GM21723 (cell line): ENCODE results near the gene GGACT.

Source experiments
- ATAC-seq: cut with Tn5 transposase; IDR thresholded peaks from one replicate; pipeline ENCODE4 v1.9.1; 2021; ENCODE audit warnings: mild to moderate bottlenecking, moderate library complexity; ENCODE audit not compliant: unreplicated experiment

Gene GGACT

DNA sequence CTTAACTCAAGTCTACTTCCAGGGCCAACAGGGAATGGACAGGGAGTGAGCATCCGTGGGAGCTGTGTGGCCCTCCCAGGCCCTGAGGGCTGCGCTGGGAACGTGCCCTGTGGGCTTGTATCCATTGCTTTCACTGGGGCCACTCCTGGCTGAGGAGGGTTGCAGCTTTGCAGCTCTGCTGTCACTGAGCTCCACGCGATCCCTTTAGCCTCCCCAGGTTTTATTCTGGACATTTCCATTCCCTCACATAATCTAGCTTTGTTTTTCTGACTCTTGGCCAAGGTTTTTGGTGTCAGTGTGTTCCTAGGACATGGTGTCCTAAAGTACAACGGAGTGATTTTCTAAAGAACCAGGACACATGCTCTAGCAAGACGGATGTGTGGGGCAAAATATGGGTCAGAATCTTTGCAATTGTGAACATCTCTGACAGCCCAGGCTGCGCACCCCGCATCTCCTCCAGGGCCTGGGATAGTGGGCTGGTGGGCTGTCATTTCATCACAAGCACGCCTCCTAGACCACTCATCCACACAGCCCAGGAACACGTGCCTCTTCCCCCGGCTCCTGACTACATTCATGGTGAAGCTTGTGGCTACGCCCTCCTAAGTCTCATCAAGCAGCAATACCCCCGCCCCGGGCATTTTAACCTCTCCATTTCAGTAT is 28.0 kb downstream of the GGACT start:
- ATAC-seq, result no peak

DNA sequence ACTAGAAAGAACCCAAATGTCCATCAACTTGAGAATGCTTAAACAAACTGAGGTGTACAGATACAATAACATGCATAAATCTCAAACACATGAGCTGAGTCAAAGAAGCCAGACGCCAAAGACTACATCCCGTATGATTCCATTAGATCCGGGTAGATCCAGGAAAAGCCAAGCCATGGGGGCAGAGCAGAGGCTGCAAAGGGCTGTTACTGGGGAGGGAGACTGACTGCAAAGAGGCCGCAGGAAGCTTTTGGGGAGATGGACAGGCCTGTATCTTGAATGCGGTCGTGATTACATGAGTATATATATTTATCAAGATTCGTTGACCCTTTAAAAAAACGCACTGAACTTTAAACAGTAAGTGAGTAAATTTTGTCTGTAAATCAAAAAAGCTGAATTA is 28.7 kb downstream of the GGACT start:
- no peak for ATAC-seq

DNA sequence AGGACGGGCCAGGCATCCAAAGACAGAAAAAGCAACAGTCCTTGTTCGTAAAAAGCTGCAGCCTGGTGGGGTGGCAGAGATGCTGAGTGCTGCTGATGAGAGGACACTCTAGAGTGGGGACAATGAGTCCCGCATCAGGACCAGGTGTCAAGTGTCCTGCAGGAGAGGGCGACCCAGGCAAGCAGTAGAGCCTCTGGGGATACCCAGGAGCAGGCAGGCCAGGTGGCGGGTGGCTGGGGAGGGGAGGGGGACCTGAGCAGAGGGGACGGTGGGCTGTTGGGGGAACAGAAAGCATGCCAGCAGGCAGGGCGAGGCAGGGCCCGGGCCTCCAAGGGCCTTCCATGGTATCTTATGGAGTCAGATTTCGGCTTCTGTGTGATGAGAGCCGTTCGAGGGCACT is 35.8 kb downstream of the GGACT start:
- ATAC-seq, result no peak

DNA sequence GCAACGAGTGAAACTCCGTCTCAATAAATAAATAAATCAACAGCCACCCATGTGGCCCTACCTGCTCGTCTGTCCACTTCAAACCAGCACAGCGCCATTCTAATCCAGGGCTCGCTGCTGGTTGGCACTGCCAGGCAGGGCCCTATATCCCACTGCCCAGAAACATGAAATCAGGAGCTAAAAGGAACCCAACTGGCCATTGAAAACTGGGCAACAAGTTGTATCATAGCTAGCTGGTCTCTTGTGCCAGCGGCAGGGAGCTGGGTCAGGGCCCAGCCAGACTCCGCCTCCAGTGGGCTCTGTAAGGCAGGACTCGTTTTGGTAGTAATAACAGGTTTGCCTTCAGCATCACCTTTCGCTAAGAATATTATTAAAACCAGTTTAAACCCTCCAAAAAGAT is 39.3 kb downstream of the GGACT start:
- no peak for ATAC-seq

DNA sequence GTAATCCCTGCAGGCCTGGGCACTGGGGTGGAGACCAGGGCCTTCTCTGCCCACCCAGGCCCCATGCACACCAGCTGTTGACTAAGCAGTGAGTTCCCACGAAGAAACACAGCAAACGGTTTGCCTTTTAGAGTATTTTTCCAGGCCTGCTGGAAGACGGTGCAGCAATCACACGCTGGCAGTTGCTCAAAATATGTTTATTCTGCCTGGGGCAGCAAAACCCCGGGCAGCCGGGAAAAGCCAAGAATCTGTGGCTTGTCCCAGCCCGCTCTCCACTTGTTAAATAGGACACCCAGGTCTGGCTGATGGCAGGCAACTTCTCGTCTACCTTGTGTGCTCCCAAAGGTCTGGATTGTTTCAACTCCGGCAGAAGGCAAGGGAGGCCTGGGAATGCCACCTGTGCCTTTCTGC is 40.8 kb downstream of the GGACT start:
- no peak for ATAC-seq

DNA sequence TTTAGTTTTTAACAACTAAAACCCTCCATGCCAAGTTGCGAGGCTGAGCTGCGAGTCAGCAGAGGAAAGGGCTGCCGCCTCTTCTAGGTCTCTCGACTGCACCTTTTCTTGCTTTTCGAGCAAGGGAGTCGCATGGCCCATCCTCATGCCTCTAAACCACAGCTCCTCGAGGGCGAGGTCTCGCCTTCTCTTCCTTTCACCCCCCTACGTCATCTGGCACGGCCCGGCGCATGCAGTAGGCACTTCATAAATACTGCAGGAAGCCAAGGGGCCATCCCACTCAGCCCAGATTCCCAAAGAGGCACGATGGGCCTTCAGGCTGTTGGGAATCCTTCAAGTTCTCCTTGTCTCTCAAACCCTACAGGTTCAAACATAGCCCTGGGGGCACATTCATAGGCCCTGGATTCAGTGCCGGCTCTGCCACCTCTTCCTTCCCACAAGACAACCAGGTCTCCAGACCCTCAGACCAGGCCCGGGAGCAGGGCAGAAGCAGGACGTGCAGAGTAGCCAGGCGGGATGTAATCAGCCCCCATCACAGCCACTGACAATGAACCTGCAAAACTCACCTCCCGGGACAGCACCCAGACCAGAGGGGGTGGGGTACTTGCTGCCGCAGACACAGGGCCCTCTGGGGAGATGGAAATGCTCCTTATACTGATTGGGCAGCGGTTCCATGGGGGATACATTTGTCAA is 41.7 kb downstream of the GGACT start:
- ATAC-seq, result no peak

DNA sequence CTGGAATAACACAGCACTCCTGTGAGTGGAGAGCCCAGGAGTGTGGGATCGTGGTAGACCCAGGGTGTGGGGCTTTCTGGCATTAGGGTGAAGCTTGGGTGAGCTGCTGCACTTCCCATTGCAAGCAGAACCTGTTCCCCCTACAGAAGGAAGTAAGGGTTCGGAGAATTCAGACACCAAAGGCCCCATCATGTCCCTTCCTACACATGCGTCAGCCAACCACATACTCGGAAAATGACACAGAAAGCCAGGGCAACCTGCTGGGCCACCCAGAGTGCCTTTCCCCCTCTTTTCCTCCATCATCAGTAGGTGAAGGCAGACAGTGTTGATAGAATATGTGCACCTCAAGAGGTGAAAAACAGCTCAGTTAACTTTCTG is 42.9 kb downstream of the GGACT start:
- no peak for ATAC-seq

DNA sequence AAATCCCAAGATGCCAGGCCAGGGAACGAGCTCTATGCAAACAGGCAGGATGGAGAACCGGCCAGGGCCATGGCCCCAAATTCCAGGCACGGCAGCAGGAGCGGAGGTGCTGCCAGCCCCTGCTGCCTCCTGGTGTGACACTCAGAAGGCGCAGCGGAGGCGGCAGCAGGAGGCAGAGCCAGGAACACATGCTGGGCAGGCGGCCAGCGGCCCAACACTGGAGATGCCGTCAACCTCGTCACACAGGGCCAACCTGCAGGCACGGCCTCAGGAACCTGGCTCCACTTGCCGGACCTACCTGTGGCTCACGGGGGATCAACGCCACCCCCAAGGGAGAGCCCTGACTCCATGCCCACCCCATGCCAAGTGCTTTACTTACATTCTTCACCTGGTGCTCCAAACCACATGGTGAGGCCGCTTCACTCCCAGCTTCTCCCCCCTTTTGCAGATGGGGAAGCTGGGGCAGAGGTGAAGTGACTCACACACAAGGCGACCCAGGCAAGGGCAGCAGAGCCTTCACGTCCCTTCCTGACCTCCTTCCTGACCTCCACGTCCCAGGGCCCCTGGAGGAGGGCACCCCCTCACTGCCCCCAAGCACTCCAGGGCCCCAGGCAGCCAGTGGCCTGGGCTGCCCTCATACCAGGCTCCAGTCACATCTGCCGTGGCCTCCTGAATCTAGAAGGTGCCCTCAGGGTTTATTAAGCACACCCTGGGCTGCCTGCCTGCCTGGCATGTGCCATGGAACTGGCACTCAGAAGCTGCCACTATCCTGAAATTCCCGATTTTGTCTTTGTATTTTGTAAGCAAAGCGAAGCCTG is 43.5 kb downstream of the GGACT start:
- ATAC-seq, result no peak

DNA sequence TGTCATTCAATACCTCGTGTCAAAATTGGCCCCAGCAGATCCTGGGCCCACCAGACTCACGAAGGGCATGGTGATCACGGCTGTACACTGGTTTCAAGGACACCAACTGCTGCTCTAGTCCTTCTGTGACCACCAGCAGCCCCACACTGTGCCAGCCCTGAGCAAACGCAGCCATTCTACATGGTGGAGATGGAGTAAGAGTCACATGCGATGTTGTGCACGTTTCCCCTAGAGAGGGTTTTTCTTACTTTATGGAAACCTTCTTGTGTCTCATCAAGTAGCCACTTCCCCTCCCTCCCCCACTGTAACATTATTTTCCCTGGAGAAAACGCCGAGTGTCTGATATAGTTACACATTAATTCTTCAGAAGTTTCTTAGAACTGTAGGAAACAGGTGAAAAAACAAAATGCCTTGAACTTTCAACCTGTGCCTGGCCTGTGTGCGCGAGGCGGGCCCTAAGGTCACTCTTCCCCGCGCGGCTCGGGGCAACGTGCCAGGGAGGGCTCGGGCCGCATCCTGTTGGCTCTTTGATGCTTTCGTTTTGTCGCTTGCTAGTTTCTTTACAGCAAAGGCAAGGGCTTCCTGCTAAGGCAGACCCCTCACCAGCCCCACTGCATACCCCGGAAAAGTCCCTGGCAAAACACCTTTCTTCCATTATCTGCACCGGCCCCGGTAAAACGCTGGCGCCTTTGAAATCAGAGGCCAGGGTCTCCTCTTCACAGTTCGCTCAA is 44.6 kb downstream of the GGACT start:
- no peak for ATAC-seq

DNA sequence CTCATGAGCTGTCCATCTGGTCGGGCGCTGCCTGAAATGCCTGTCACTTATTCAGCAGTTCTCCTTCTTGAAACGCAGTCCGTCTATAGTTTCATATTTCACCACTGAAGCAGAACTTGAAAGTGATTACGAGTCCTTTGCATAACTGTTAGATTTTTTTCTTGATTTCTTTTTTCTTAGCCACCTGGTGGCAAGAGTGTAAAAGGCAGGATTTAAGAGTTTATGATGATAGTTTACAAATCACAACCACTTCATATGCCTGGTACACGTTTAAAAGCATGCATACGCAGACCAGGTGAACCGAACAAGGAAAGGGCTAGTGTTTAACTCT is 45.8 kb downstream of the GGACT start:
- ATAC-seq, result peak; percentile 95

DNA sequence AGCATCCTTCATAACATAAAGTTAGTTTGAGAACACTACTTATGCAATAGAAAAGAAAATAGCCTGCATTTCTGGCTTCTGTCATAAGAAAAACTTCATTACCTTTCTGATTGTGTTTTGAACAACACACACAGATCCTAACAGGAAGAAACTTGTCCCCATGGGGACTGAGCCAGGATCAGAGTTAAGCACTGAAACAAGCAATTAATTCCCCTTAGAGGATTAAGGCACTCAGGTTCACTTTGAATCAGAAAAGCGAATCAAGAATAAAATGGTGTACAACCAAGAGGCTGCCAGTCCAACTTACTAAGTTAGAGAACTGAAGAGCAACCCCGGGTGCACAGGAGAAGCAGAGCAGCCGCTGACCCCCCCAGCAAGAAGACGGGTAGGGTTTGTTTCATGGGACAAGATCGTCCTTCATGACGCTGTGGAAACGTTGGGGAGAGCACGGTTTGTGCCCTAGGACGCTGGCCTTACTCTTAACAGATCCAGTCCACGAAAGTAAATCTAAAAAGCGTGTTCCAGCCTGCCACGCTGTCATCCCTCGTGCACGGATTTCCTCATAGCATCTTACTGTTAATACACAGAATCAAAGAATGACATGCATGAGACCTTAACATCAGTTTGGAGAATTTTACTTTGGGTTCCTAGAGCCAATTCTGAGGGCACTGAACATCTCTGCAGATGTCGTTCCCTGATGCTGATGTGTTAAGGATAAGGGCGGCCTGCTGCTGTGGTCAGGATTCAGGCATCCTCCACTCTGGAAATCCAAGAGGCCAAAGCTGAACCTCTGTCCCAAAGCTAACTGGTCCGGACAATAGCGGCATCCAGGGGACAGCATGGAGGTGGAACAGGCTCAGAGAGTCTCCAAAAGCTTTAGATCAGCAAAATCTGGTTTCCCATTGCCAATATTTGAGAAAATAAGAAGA is 46.4 kb downstream of the GGACT start:
- ATAC-seq, result no peak

DNA sequence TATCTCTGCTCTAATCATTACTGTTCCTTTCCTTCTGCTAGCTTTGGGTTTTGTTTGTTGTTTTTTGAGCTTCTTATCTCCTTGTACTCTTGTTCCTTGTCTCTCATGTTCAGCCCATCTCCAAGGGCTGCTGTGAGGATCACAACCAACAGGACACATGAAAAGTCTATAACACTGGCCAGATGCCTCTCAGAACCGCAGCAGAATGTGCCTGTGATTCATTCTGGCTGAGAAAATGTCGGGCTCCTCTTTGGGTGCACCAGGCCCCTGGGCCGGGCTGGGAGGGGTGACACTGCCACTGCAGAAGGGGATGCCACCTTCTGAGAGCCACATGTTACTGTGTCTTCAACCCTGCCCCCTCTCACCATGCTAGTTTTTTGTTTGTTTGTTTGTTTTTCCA is 48.0 kb downstream of the GGACT start:
- no peak for ATAC-seq

DNA sequence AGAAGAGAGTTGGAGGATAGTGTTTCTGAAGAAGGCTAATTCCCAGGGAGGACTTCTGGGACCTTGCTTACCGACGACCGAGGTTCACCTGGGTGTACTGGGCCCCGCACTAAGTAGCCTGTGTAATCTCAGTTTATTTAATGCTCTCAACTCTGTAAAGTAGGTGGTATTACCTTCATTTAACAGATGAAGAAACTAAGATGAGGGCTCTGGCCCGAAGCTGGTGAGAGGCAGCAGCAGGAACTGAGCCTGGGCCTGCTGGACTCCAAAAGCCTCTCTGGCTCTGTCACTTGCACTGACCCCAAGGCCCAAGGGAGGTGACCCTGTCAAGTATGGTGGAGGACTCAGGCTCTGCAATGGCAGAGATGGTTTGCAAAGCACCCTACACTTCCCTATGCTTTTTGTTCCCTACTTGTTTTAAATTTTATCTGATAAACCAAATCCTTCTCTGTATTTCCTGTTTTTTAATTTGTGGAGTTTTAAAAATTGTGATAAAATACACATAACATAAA is 50.6 kb downstream of the GGACT start:
- no peak for ATAC-seq

DNA sequence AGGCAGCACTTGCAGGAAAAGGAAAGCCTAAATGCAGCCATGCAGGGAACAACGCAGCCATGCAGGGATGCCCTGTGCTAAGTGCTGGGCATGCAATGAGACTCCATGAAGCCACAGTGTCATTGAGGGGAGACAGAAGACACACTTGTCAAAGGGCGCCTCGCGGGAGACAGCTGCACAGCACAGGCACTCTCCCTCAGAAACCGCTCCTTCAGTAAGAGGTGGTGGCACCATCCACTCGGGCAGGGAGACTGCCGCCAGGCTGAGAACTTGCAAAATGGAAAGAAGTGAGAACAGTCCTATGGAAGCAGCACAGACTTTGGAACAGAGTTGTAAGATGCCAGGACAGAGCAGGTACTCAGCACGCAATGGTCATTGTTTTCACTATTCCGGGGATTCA is 51.1 kb downstream of the GGACT start:
- ATAC-seq, result no peak

DNA sequence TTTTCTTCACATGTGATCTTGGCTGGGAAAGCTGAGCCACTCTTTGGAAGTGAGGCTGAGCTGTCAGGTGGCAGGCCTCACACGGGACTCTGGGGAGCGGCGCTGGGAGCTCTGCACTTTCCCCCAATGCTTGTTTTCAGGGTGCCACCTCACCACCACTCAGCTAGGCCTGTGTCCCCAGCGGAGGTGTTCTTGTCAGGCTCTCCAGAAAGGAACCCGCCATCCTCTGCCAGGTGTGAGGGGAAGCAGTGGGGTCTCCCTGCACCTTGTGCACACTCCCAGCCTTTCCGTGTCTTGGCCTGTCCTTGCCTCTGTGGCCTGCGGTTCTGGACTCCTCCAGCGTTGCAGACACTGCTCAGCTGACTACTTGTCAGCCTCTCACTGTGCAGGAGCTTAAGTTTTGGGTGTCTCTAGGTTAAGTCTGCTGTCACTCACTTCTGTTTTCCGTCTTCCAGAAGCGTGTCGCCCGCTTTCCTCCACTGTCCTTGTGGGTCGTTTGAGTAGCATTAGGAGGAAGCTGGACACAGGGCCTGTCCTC is 51.9 kb downstream of the GGACT start:
- no peak for ATAC-seq

DNA sequence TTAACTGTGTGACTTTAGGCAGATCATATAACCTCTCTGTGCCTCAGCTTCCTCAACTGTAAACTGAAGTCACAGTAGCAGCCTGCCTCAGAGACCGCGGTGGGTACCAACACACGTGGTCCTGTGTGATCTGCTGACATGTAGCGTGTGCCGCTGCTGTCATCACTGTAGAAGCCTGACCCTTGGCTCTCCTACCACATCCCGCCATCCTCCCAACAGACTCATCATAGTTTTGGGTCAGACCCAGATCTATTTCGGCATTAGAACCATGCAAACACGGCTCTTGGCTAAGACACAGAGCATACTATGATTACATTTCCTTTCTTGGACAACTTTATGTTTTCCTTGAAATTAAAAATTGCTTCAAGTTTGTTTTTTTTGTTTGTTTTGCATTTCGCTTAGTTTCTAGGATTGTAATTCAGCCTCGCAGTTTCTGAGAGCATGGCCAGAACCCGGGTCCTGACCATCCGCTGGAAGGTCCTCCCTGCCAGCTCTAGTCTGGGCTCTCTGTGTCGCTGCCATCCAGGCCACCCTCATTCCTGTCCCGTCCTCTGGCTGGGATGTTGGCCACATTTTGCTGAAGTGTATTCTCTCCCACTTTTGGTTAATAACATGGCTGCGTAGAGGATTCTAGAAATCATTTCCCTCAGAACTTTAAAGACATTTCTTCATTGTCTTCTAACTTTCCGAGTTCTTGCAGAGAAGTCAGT is 53.0 kb downstream of the GGACT start:
- no peak for ATAC-seq

DNA sequence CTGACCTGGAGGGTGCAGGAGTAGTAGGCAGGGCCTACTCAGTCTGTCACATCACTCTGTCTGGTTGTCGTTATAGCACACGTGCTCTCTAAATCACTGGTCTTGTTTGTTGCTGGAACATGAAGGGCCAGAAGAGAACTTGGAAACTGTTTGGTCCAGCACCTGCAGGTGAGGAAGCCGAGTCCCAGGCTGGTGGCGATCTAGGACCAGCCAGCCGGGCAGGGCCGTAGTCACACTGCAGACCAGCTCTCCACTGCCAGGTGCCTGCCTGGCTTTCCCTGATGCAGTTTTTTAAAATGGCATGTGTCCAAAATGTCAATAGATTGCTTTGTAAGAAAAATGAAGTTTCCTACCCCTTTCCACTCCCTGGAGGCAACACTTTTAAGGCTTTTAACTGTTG is 53.7 kb downstream of the GGACT start:
- no peak for ATAC-seq

DNA sequence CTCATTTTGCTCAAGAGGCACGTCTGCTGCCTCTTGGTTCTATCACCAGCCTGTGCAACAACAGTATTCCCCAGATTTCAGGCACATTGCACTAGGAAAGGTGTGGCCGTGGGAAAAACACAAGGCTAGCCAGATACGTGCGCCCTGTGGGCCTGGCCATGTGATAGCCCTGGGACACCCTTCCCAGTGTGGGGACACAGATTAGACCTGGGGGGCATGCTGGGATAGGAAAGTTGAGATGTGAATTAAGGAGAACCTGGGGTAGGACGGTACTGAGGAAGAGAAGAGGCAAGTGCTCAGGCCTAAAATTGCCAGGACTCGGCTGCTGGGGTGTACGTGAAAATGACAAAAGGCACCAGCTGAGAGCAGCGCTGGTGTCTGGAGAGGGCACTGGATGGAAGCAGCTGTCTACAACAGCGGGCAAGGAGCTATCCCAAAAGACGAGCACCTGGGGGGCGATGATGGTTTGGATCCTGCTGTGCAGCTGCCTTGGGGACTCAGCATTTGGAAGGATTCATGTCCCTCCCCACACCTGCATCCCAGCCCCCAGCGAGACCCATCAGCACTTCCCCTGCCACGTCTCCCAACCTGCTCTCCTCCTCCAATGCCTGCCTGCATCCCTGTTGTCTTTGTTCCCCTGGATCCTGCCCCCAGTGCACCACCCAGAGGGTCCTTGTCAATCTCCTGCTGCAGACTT is 54.3 kb downstream of the GGACT start:
- no peak for ATAC-seq

DNA sequence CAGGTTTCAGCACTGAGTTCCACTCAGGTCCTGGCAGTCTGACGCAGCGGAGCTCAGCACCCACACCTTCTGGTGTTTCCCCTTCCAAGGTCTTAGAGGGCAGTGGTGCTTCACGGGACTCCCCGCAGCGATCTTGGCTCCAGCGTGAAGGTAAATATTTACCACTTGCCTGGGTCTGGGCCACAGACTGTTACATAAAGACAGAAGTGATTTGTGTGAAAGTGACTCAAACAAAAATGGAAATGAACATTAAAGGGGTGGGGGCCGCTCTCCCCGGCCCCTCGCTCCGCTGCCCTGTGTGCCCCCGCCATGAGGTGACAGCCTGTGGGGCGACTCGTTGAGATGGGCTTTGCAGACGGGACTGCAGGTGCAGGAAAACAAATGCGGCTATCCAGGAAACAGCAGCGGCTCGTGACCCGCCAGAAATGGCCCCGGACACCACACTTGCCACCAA is 55.0 kb downstream of the GGACT start:
- ATAC-seq, result no peak
